ENCODE results near the gene GMCL1.

The GMCL1 gene

DNA sequence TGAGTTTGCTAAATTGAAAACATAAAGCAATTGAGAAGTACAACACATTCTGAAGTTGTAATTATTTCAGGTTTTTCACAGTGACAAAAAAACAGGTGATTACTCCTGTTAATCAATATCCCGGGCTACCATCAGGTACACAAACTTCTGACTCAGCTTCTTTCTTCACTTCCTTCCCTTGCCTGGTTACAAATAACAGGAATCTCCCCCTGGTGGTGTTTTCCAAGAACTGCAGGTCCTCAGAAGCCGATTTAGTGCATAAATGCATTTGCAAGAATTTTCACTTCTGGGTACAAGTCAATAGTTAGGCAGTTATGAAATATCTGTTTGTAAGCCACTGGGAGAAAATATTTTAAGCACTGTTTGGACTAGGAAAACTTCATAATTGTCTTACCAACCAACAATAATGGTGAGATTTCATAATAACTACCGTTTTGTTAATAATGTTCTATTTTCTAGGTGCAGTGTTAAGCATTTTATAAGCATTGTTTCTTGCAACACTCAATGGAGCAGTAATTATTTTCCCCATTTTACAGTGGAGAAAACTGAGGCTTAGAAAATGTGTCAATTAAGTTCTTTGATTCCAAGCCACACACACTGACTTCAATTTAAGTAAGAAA is 12.4 kb upstream of the GMCL1 start:
- ATAC-seq (ENCODE audit: insufficient read depth, low read depth) (peak; percentile 83), DNase-seq (peak; percentile 79)
- H3K4me2 ChIP-seq (ENCODE audit: insufficient read depth, low read length): no peak overlapping the region
- H3K27me3 ChIP-seq (ENCODE audit: insufficient read depth, low read length, poor library complexity): no peaks in the 10 kb centered on the region
- no peaks in the 10 kb centered on the region for H4K20me1 ChIP-seq (ENCODE audit: insufficient read depth, low read length)
- no peaks in the 10 kb centered on the region for H3K79me2 ChIP-seq (ENCODE audit: insufficient read depth, low read length)
- peaks cover 12% of the 10 kb centered on the region; the same call in 1 of the 2 replicates for H3K36me3 ChIP-seq (ENCODE audit: insufficient read depth, low read length)
- H3K4me3 ChIP-seq (ENCODE audit: low read depth in 1 of 2, low read length in 2 of 2): no peak overlapping the region
- no peak overlapping the region for H2AFZ ChIP-seq (ENCODE audit: low read depth, low read length)
- no peaks in the 10 kb centered on the region for H3K9me3 ChIP-seq (ENCODE audit: insufficient read depth, low read length, severe bottlenecking)
- H3K4me1 ChIP-seq (ENCODE audit: insufficient read depth, low read length): no peaks in the 10 kb centered on the region
- no peak overlapping the region for H3K27ac ChIP-seq (ENCODE audit: low read length)
- H3K9ac ChIP-seq (ENCODE audit: low read depth, low read length): no peak overlapping the region
- TF ChIP-seq, protein P1, sequence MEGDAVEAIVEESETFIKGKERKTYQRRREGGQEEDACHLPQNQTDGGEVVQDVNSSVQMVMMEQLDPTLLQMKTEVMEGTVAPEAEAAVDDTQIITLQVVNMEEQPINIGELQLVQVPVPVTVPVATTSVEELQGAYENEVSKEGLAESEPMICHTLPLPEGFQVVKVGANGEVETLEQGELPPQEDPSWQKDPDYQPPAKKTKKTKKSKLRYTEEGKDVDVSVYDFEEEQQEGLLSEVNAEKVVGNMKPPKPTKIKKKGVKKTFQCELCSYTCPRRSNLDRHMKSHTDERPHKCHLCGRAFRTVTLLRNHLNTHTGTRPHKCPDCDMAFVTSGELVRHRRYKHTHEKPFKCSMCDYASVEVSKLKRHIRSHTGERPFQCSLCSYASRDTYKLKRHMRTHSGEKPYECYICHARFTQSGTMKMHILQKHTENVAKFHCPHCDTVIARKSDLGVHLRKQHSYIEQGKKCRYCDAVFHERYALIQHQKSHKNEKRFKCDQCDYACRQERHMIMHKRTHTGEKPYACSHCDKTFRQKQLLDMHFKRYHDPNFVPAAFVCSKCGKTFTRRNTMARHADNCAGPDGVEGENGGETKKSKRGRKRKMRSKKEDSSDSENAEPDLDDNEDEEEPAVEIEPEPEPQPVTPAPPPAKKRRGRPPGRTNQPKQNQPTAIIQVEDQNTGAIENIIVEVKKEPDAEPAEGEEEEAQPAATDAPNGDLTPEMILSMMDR (IDR thresholded peaks at IDR 0.05; ENCODE audit: borderline replicate concordance, extremely low read depth, low read length, poor library complexity, severe bottlenecking): peak; percentile 87
- TF ChIP-seq EZH2 (IDR thresholded peaks at IDR 0.05; ENCODE audit: borderline replicate concordance, low read depth, low read length, severe bottlenecking): no peak

DNA sequence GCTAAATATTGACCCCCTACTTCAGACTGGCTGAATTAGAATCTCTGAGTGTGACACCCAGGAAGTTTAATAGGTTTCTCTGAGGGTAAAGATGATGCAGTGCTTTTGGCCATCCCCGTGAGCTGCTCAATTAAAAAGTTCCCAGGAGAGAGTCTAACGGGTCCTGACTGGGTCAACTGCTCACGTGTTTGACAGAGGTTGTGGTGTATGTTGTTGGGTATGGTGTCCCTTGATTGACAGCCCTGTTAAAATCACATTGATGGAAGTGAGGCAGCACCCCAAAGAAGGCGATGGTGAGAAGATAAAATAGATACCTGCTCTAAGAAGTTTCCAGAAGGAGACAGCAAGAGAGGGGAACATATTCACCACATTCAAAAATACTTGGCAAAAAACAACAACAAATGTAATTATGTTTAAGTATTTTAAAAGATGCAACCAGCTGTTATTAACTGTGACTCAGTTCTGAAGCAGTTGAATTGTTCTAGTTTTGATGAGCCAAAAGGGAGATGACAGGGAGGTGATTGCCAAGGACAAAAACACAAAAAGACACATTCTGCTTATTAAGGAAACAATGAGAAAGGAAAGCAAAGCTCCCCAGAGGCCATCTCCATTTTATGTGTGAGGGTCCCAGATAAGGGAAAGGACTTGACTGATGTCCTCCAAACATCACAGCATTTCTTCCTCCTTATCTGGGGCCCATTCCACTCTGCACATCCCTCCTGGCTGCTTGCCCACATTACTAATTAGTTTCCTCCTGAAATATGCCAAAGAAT is 11.5 kb upstream of the GMCL1 start:
- no peak overlapping the region for H3K27ac ChIP-seq (ENCODE audit: low read length)
- no peak overlapping the region for H3K9ac ChIP-seq (ENCODE audit: low read depth, low read length)
- peaks cover 12% of the 10 kb centered on the region; the same call in 1 of the 2 replicates for H3K36me3 ChIP-seq (ENCODE audit: insufficient read depth, low read length)
- no peaks in the 10 kb centered on the region for H3K27me3 ChIP-seq (ENCODE audit: insufficient read depth, low read length, poor library complexity)
- H4K20me1 ChIP-seq (ENCODE audit: insufficient read depth, low read length): no peaks in the 10 kb centered on the region
- DNase-seq (no peak), ATAC-seq (ENCODE audit: insufficient read depth, low read depth) (no peak)
- no peak overlapping the region for H2AFZ ChIP-seq (ENCODE audit: low read depth, low read length)
- H3K79me2 ChIP-seq (ENCODE audit: insufficient read depth, low read length): no peaks in the 10 kb centered on the region
- no peak overlapping the region for H3K4me2 ChIP-seq (ENCODE audit: insufficient read depth, low read length)
- TF ChIP-seq, protein P1 (IDR thresholded peaks at IDR 0.05; ENCODE audit: borderline replicate concordance, extremely low read depth, low read length, poor library complexity, severe bottlenecking): no peak
- TF ChIP-seq EZH2 (IDR thresholded peaks at IDR 0.05; ENCODE audit: borderline replicate concordance, low read depth, low read length, severe bottlenecking): no peak
- no peaks in the 10 kb centered on the region for H3K9me3 ChIP-seq (ENCODE audit: insufficient read depth, low read length, severe bottlenecking)
- no peak overlapping the region for H3K4me3 ChIP-seq (ENCODE audit: low read depth in 1 of 2, low read length in 2 of 2)
- no peaks in the 10 kb centered on the region for H3K4me1 ChIP-seq (ENCODE audit: insufficient read depth, low read length)

DNA sequence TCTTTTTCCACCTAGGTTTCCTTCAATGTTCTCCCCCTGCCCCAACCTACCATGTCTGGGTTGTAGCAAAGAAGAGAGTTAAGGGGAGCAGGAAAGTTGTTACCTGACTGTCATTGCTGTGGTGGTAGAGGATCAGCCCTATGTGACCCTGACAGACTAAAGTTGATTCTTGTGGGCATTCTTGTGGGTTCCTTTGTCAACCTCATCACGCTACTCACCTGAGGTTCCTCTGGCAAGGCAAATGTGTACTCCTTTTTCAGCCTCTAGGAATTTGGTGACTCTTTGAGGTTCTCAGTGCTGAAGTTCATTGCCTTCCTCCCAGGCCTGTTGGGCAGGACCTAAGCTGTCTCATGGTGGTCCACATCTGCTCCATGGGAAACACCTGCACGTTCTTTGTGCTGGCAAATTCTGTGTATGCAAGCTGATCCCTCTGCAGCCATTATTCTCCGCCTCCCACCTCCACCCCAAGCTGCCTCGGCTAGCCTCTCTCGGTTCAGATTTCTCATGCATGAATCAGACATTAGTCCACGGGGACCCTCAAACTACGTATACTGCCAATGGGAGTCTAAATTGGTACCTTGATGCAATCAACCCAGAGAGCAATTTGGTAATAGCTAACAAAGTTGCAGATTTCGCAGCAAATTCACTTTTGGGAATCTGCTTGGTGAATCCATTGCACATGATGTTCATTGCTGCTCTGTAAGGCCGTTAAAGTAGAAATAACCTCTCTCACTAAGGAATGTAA is 1.5 kb upstream of the GMCL1 start:
- H3K36me3 ChIP-seq (ENCODE audit: insufficient read depth, low read length): peaks cover 20% of the 10 kb centered on the region
- peak overlapping the region; percentile 92 for H3K27ac ChIP-seq (ENCODE audit: low read length)
- peak overlapping the region; percentile 75 for H3K4me2 ChIP-seq (ENCODE audit: insufficient read depth, low read length)
- peaks cover 59% of the 10 kb centered on the region for H3K4me1 ChIP-seq (ENCODE audit: insufficient read depth, low read length)
- H3K79me2 ChIP-seq (ENCODE audit: insufficient read depth, low read length): peaks cover 35% of the 10 kb centered on the region
- no peak overlapping the region for H3K9ac ChIP-seq (ENCODE audit: low read depth, low read length)
- no peaks in the 10 kb centered on the region for H3K27me3 ChIP-seq (ENCODE audit: insufficient read depth, low read length, poor library complexity)
- peaks cover 17% of the 10 kb centered on the region for H4K20me1 ChIP-seq (ENCODE audit: insufficient read depth, low read length)
- peak overlapping the region; percentile 94 for H2AFZ ChIP-seq (ENCODE audit: low read depth, low read length)
- ATAC-seq (ENCODE audit: insufficient read depth, low read depth) (no peak), DNase-seq (no peak)
- no peak overlapping the region for H3K4me3 ChIP-seq (ENCODE audit: low read depth in 1 of 2, low read length in 2 of 2)
- H3K9me3 ChIP-seq (ENCODE audit: insufficient read depth, low read length, severe bottlenecking): no peaks in the 10 kb centered on the region
- TF ChIP-seq, protein P1 (IDR thresholded peaks at IDR 0.05; ENCODE audit: borderline replicate concordance, extremely low read depth, low read length, poor library complexity, severe bottlenecking): no peak

Measured in DND-41 (cell line).